Measurements from ENCODE around the gene IL25.

The IL25 gene

GRCh38 chr14:23344481-23344880 lies 28.1 kb upstream of the IL25 start:
- Histone ChIP-seq H3K4me3 (ENCODE audit: low read depth in 1 of 5, low read length in 5 of 5) (no peak overlapping the region), H3K27ac (ENCODE audit: low read depth, low read length) (no peak overlapping the region), H3K9me3 (ENCODE audit: control insufficient read depth in 5 of 5, low read length in 5 of 5) (no peaks in the 10 kb centered on the region), H3K4me1 (ENCODE audit: control insufficient read depth in 5 of 5, insufficient read depth in 5 of 5, low read length in 5 of 5) (no peaks in the 10 kb centered on the region), H3K36me3 (ENCODE audit: control insufficient read depth in 5 of 5, insufficient read depth in 5 of 5, low read length in 5 of 5) (no peaks in the 10 kb centered on the region), H3K27me3 (ENCODE audit: control insufficient read depth in 5 of 5, insufficient read depth in 4 of 5, low read length in 5 of 5) (peaks cover 0 to 3% (median 0%) of the 10 kb centered on the region in 5 donors), H3K9ac (ENCODE audit: low read length in 5 of 5) (no peak overlapping the region)

GRCh38 chr14:23345987-23346692 lies 26.5 kb upstream of the IL25 start:
- H3K9me3 ChIP-seq (ENCODE audit: control insufficient read depth in 5 of 5, low read length in 5 of 5), result no peaks in the 10 kb centered on the region
- H3K36me3 ChIP-seq (ENCODE audit: control insufficient read depth in 5 of 5, insufficient read depth in 5 of 5, low read length in 5 of 5), result no peaks in the 10 kb centered on the region
- no peak overlapping the region for H3K4me3 ChIP-seq (ENCODE audit: low read depth in 1 of 5, low read length in 5 of 5)
- no peaks in the 10 kb centered on the region for H3K4me1 ChIP-seq (ENCODE audit: control insufficient read depth in 5 of 5, insufficient read depth in 5 of 5, low read length in 5 of 5)
- no peak overlapping the region for H3K9ac ChIP-seq (ENCODE audit: low read length in 5 of 5)
- H3K27ac ChIP-seq (ENCODE audit: low read depth, low read length), result no peak overlapping the region
- H3K27me3 ChIP-seq (ENCODE audit: control insufficient read depth in 5 of 5, insufficient read depth in 4 of 5, low read length in 5 of 5), result peaks cover 0 to 7% (median 0%) of the 10 kb centered on the region in 5 donors

GRCh38 chr14:23346693-23347405 lies 25.8 kb upstream of the IL25 start:
- no peak overlapping the region for H3K9ac ChIP-seq (ENCODE audit: low read length in 5 of 5)
- H3K27me3 ChIP-seq (ENCODE audit: control insufficient read depth in 5 of 5, insufficient read depth in 4 of 5, low read length in 5 of 5), result peaks cover 2 to 14% (median 6%) of the 10 kb centered on the region in 5 donors
- no peak overlapping the region for H3K4me3 ChIP-seq (ENCODE audit: low read depth in 1 of 5, low read length in 5 of 5)
- H3K36me3 ChIP-seq (ENCODE audit: control insufficient read depth in 5 of 5, insufficient read depth in 5 of 5, low read length in 5 of 5), result no peaks in the 10 kb centered on the region
- no peak overlapping the region for H3K27ac ChIP-seq (ENCODE audit: low read depth, low read length)
- H3K9me3 ChIP-seq (ENCODE audit: control insufficient read depth in 5 of 5, low read length in 5 of 5), result no peaks in the 10 kb centered on the region
- H3K4me1 ChIP-seq (ENCODE audit: control insufficient read depth in 5 of 5, insufficient read depth in 5 of 5, low read length in 5 of 5), result peaks cover 0 to 4% (median 3%) of the 10 kb centered on the region in 5 donors

DNA sequence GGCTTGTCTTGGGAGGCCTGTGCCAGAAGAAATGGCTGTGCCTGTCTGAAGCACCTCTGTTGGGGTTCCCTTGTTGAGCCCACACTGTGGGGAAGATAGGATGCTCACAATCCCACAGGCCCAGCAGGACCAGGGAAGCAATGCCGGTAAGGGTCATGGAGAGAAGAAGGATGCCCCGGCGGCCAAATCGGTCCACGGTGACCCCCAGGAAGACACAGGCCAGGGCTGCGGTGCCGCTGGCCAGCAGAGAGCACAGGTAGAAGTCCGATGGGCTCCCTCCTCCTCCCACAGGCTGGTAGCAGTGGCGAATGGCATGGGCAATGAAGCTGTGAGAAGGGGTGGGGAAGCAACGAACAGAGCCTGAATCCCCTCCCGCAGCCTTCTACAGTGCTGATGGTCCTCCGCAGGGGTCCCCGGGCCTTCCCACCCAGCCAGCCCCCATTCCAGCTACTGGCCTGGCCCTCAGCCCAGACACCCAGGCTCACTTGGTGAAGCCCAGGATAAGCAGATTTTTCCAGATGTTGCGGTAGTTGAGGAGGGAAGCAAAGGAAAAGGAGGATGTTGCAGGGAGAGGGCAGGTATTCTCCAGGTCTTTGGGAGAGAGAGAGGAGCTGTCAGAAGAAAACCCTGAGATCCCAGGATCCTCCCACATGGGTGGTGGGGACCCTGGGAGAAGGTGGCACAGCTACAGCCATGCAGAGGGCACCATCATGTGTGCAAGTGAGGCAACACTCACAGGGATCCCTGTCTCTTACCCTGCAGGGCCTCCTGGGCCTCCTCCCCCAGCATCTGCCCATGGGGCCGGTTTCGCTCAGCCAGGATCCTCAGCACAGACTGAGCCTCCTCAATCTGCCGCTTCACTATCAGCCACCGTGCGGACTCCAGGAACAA lies 25.0 kb upstream of the IL25 start:
- Histone ChIP-seq H3K9me3 (ENCODE audit: control insufficient read depth in 5 of 5, low read length in 5 of 5) (no peaks in the 10 kb centered on the region), H3K27ac (ENCODE audit: low read depth, low read length) (no peak overlapping the region), H3K4me1 (ENCODE audit: control insufficient read depth in 5 of 5, insufficient read depth in 5 of 5, low read length in 5 of 5) (peaks cover 0 to 12% (median 11%) of the 10 kb centered on the region in 5 donors), H3K36me3 (ENCODE audit: control insufficient read depth in 5 of 5, insufficient read depth in 5 of 5, low read length in 5 of 5) (no peaks in the 10 kb centered on the region), H3K4me3 (ENCODE audit: low read depth in 1 of 5, low read length in 5 of 5) (no peak overlapping the region), H3K27me3 (ENCODE audit: control insufficient read depth in 5 of 5, insufficient read depth in 4 of 5, low read length in 5 of 5) (peaks cover 2 to 20% (median 10%) of the 10 kb centered on the region in 5 donors), H3K9ac (ENCODE audit: low read length in 5 of 5) (no peak overlapping the region)

DNA sequence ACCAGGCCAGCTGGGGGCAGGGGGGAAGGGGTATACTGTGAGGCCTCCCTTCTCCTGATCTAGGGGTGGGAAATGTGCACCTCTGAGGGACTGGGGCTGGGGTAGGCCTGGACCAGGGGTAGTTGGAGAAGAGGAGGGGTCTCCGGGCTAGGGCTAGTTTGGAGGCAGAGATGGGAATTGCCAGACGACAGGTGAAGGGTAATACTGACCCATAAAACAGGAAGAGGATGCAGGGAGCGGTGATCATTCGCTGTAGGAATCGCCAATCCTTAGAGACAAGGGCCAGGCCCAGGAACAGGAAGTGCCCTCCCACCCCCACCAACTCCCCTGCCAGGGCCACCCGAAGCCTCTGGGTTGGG lies 24.3 kb upstream of the IL25 start:
- H3K4me3 ChIP-seq (ENCODE audit: low read depth in 1 of 5, low read length in 5 of 5), result no peak overlapping the region
- H3K27me3 ChIP-seq (ENCODE audit: control insufficient read depth in 5 of 5, insufficient read depth in 4 of 5, low read length in 5 of 5), result peaks cover 2 to 20% (median 10%) of the 10 kb centered on the region in 5 donors
- H3K27ac ChIP-seq (ENCODE audit: low read depth, low read length), result no peak overlapping the region
- no peak overlapping the region for H3K9ac ChIP-seq (ENCODE audit: low read length in 5 of 5)
- H3K9me3 ChIP-seq (ENCODE audit: control insufficient read depth in 5 of 5, low read length in 5 of 5), result no peaks in the 10 kb centered on the region
- peaks cover 2 to 18% (median 17%) of the 10 kb centered on the region in 5 donors for H3K4me1 ChIP-seq (ENCODE audit: control insufficient read depth in 5 of 5, insufficient read depth in 5 of 5, low read length in 5 of 5)
- H3K36me3 ChIP-seq (ENCODE audit: control insufficient read depth in 5 of 5, insufficient read depth in 5 of 5, low read length in 5 of 5), result no peaks in the 10 kb centered on the region

- H3K27me3 ChIP-seq (ENCODE audit: control insufficient read depth in 5 of 5, insufficient read depth in 4 of 5, low read length in 5 of 5), result peaks cover 2 to 20% (median 10%) of the 10 kb centered on the region in 5 donors
- no peaks in the 10 kb centered on the region for H3K36me3 ChIP-seq (ENCODE audit: control insufficient read depth in 5 of 5, insufficient read depth in 5 of 5, low read length in 5 of 5)
- H3K4me1 ChIP-seq (ENCODE audit: control insufficient read depth in 5 of 5, insufficient read depth in 5 of 5, low read length in 5 of 5), result peaks cover 2 to 18% (median 17%) of the 10 kb centered on the region in 5 donors
- H3K27ac ChIP-seq (ENCODE audit: low read depth, low read length), result no peak overlapping the region
- no peaks in the 10 kb centered on the region for H3K9me3 ChIP-seq (ENCODE audit: control insufficient read depth in 5 of 5, low read length in 5 of 5)
- no peak overlapping the region for H3K4me3 ChIP-seq (ENCODE audit: low read depth in 1 of 5, low read length in 5 of 5)
- no peak overlapping the region for H3K9ac ChIP-seq (ENCODE audit: low read length in 5 of 5)
These were observed 23.3 kb upstream of the IL25 start for GRCh38 chr14:23349156-23349845.

GRCh38 chr14:23351681-23352505 lies 20.7 kb upstream of the IL25 start:
- H3K27me3 ChIP-seq (ENCODE audit: control insufficient read depth in 5 of 5, insufficient read depth in 4 of 5, low read length in 5 of 5), result peaks cover 2 to 22% (median 10%) of the 10 kb centered on the region in 5 donors
- H3K36me3 ChIP-seq (ENCODE audit: control insufficient read depth in 5 of 5, insufficient read depth in 5 of 5, low read length in 5 of 5), result peaks cover 0 to 2% (median 0%) of the 10 kb centered on the region in 5 donors
- peak overlapping the region in 2 of 5 donors; percentile 23 to 45 for H3K9ac ChIP-seq (ENCODE audit: low read length in 5 of 5)
- H3K4me3 ChIP-seq (ENCODE audit: low read depth in 1 of 5, low read length in 5 of 5), result peak overlapping the region in 4 of 5 donors; percentile 58 to 68 (median 64)
- no peak overlapping the region for H3K27ac ChIP-seq (ENCODE audit: low read depth, low read length)
- peaks cover 2 to 18% (median 17%) of the 10 kb centered on the region in 5 donors for H3K4me1 ChIP-seq (ENCODE audit: control insufficient read depth in 5 of 5, insufficient read depth in 5 of 5, low read length in 5 of 5)
- H3K9me3 ChIP-seq (ENCODE audit: control insufficient read depth in 5 of 5, low read length in 5 of 5), result no peaks in the 10 kb centered on the region

DNA sequence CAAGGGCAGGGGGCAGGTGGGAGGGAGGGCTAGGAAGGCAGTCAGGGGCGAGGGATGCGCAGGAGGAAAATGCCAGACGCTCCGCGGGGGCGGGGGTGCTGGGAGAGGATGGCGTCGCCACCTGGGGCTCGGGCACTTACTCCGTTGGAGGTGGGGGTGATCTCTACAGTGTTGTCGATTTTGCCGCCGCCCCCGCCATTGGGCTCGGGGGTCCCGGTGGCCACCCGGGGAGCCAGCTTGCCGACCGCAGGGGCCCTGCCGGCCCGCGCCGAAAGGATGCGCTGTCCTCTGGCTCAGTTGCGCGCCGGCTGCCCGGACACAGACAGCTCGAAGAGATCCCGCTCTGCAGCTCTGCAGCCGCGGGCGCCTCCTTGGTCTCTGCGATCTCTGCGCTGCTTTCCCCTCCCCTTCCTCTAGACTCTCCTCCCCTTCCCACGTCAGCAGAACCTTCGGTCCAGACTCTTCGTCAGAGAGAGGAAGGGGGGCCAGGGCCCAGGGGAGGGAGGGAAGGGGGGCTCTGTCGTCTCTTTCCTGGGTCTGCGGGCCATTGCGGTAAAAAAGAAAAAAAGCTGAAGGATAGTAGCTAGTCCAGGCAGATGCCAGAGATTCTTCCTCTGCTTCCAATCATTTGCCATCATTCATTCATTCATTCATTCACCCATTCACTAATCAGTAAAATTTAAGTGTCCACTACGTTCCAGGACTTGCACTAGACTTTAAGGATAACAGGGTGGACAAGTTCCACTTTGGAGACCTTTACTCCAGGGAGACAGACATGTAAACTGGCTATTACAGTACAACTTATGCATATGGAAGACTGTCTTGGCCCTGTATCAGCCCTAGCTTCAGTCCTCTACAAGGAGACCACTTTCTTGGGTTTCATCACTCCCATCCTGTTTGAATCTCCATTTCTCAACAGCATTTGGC lies 19.8 kb upstream of the IL25 start, which contains the start of gene SLC22A17:
SLC22A17 (minus strand) TSS at position 382 of the 927 bp plus-strand sequence.
- H3K9ac ChIP-seq (ENCODE audit: low read length in 5 of 5), result peak within 1 kb of the TSS in 2 of 5 donors; percentile 23 to 45
- H3K4me3 ChIP-seq (ENCODE audit: low read depth in 1 of 5, low read length in 5 of 5), result peak within 1 kb of the TSS; percentile 37 to 68 (median 63)
- H3K27ac ChIP-seq (ENCODE audit: low read depth, low read length), result no peak within 1 kb of the TSS
- H3K27me3 ChIP-seq (ENCODE audit: control insufficient read depth in 5 of 5, insufficient read depth in 4 of 5, low read length in 5 of 5), result peaks cover 2 to 19% (median 10%) of the 10 kb centered on the region in 5 donors
- peaks cover 0 to 9% (median 7%) of the 10 kb centered on the region in 5 donors for H3K36me3 ChIP-seq (ENCODE audit: control insufficient read depth in 5 of 5, insufficient read depth in 5 of 5, low read length in 5 of 5)
- peaks cover 2 to 18% (median 17%) of the 10 kb centered on the region in 5 donors for H3K4me1 ChIP-seq (ENCODE audit: control insufficient read depth in 5 of 5, insufficient read depth in 5 of 5, low read length in 5 of 5)
- H3K9me3 ChIP-seq (ENCODE audit: control insufficient read depth in 5 of 5, low read length in 5 of 5), result no peaks in the 10 kb centered on the region
